Measurements from ENCODE around the gene RAB3A. TPM values are rescaled to one million over a fixed set of nuclear protein-coding genes. Genes with fewer than 3 reads are reported as not detected.

Gene RAB3A
- total and polyA plus RNA-seq, 9 donors: 1.5 to 5.4 (median 3.7) TPM

- Histone ChIP-seq H3K36me3 (ENCODE audit: control insufficient read depth, insufficient read depth, low read length) (no peaks in the 10 kb centered on the region), H3K27me3 (ENCODE audit: control insufficient read depth, insufficient read depth, low read length) (peaks cover 6% of the 10 kb centered on the region), H3K4me1 (ENCODE audit: control insufficient read depth, insufficient read depth, low read length) (no peaks in the 10 kb centered on the region), H3K27ac (ENCODE audit: low read length) (no peak overlapping the region), H3K9me3 (replicated peaks; ENCODE audit: control insufficient read depth, low read depth, low read length) (no peaks in the 10 kb centered on the region), H3K4me3 (ENCODE audit: low read length) (no peak overlapping the region)
- DNase-seq: no peak
- 43% methylated on average over 5 of the region's 6 CpGs for WGBS (ENCODE audit: insufficient coverage)
Observed at GRCh38 chr19:18185538-18185937, 18.3 kb downstream of the RAB3A start.

- no peak overlapping the region for H3K27ac ChIP-seq (ENCODE audit: low read length)
- no peak for DNase-seq
- H3K36me3 ChIP-seq (ENCODE audit: control insufficient read depth, insufficient read depth, low read length): no peaks in the 10 kb centered on the region
- no peak overlapping the region for H3K4me3 ChIP-seq (ENCODE audit: low read length)
- H3K27me3 ChIP-seq (ENCODE audit: control insufficient read depth, insufficient read depth, low read length): peaks cover 6% of the 10 kb centered on the region
- H3K9me3 ChIP-seq (replicated peaks; ENCODE audit: control insufficient read depth, low read depth, low read length): no peaks in the 10 kb centered on the region
- no peaks in the 10 kb centered on the region for H3K4me1 ChIP-seq (ENCODE audit: control insufficient read depth, insufficient read depth, low read length)
Observed at GRCh38 chr19:18183529-18183928, 20.3 kb downstream of the RAB3A start.

- no peak for DNase-seq
- H3K36me3 ChIP-seq (ENCODE audit: control insufficient read depth, insufficient read depth, low read length): no peaks in the 10 kb centered on the region
- H3K9me3 ChIP-seq (replicated peaks; ENCODE audit: control insufficient read depth, low read depth, low read length): no peaks in the 10 kb centered on the region
- no peak overlapping the region for H3K4me3 ChIP-seq (ENCODE audit: low read length)
- peaks cover 21% of the 10 kb centered on the region for H3K27me3 ChIP-seq (ENCODE audit: control insufficient read depth, insufficient read depth, low read length)
- H3K4me1 ChIP-seq (ENCODE audit: control insufficient read depth, insufficient read depth, low read length): no peaks in the 10 kb centered on the region
- no peak overlapping the region for H3K27ac ChIP-seq (ENCODE audit: low read length)
- no CpG with 5 or more reads among the region's 5 CpGs for WGBS (ENCODE audit: insufficient coverage)
Observed at GRCh38 chr19:18179957-18180356, 23.9 kb downstream of the RAB3A start.

GRCh38 chr19:18176367-18177310 is 27.2 kb downstream of the RAB3A start:
- H3K4me1 ChIP-seq (ENCODE audit: control insufficient read depth, insufficient read depth, low read length): peaks cover 15% of the 10 kb centered on the region
- H3K36me3 ChIP-seq (ENCODE audit: control insufficient read depth, insufficient read depth, low read length): peaks cover 2% of the 10 kb centered on the region
- H3K27me3 ChIP-seq (ENCODE audit: control insufficient read depth, insufficient read depth, low read length): peaks cover 28% of the 10 kb centered on the region
- no peak overlapping the region for H3K4me3 ChIP-seq (ENCODE audit: low read length)
- 84% methylated on average over 9 of the region's 19 CpGs for WGBS (ENCODE audit: insufficient coverage)
- H3K9me3 ChIP-seq (replicated peaks; ENCODE audit: control insufficient read depth, low read depth, low read length): no peaks in the 10 kb centered on the region
- no peak for DNase-seq
- H3K27ac ChIP-seq (ENCODE audit: low read length): no peak overlapping the region

- 84% methylated on average over 11 of the region's 11 CpGs for WGBS (ENCODE audit: insufficient coverage)
- no peak for DNase-seq
- Histone ChIP-seq H3K36me3 (ENCODE audit: control insufficient read depth, insufficient read depth, low read length) (peaks cover 8% of the 10 kb centered on the region), H3K4me3 (ENCODE audit: low read length) (no peak overlapping the region), H3K9me3 (replicated peaks; ENCODE audit: control insufficient read depth, low read depth, low read length) (no peaks in the 10 kb centered on the region), H3K27ac (ENCODE audit: low read length) (no peak overlapping the region), H3K27me3 (ENCODE audit: control insufficient read depth, insufficient read depth, low read length) (peaks cover 28% of the 10 kb centered on the region), H3K4me1 (ENCODE audit: control insufficient read depth, insufficient read depth, low read length) (peaks cover 15% of the 10 kb centered on the region)
Observed at GRCh38 chr19:18174983-18175382, 28.9 kb downstream of the RAB3A start.

- DNase-seq: peak; percentile 65
- WGBS (ENCODE audit: insufficient coverage): under 1% methylated on average over 46 of the region's 47 CpGs
- Histone ChIP-seq H3K27me3 (ENCODE audit: control insufficient read depth, insufficient read depth, low read length) (peaks cover 28% of the 10 kb centered on the region), H3K4me1 (ENCODE audit: control insufficient read depth, insufficient read depth, low read length) (peaks cover 15% of the 10 kb centered on the region), H3K9me3 (replicated peaks; ENCODE audit: control insufficient read depth, low read depth, low read length) (no peaks in the 10 kb centered on the region), H3K27ac (ENCODE audit: low read length) (peak within 1 kb of the TSS; percentile 37), H3K36me3 (ENCODE audit: control insufficient read depth, insufficient read depth, low read length) (peaks cover 19% of the 10 kb centered on the region), H3K4me3 (ENCODE audit: low read length) (peak within 1 kb of the TSS; percentile 58)
Observed at GRCh38 chr19:18173572-18174288, 30.1 kb downstream of the RAB3A start, which contains the start of gene IFI30. Gene IFI30, plus strand, starts transcription at chr19:18173813. Its CDS starts 29 bp downstream, at chr19:18173842.

GRCh38 chr19:18173054-18173571 is 30.7 kb downstream of the RAB3A start:
- Histone ChIP-seq H3K9me3 (replicated peaks; ENCODE audit: control insufficient read depth, low read depth, low read length) (no peaks in the 10 kb centered on the region), H3K27me3 (ENCODE audit: control insufficient read depth, insufficient read depth, low read length) (peaks cover 28% of the 10 kb centered on the region), H3K27ac (ENCODE audit: low read length) (peak overlapping the region; percentile 37), H3K4me3 (ENCODE audit: low read length) (no peak overlapping the region), H3K4me1 (ENCODE audit: control insufficient read depth, insufficient read depth, low read length) (peaks cover 15% of the 10 kb centered on the region), H3K36me3 (ENCODE audit: control insufficient read depth, insufficient read depth, low read length) (peaks cover 25% of the 10 kb centered on the region)
- WGBS (ENCODE audit: insufficient coverage): 39% methylated on average over 13 of the region's 18 CpGs
- peak; percentile 62 for DNase-seq

- WGBS (ENCODE audit: insufficient coverage): 65% methylated on average over 2 of the region's 7 CpGs
- H3K27me3 ChIP-seq (ENCODE audit: control insufficient read depth, insufficient read depth, low read length): peaks cover 27% of the 10 kb centered on the region
- H3K4me1 ChIP-seq (ENCODE audit: control insufficient read depth, insufficient read depth, low read length): peaks cover 15% of the 10 kb centered on the region
- no peak overlapping the region for H3K27ac ChIP-seq (ENCODE audit: low read length)
- no peak for DNase-seq
- H3K4me3 ChIP-seq (ENCODE audit: low read length): no peak overlapping the region
- H3K36me3 ChIP-seq (ENCODE audit: control insufficient read depth, insufficient read depth, low read length): peaks cover 31% of the 10 kb centered on the region
- H3K9me3 ChIP-seq (replicated peaks; ENCODE audit: control insufficient read depth, low read depth, low read length): no peaks in the 10 kb centered on the region
Observed at GRCh38 chr19:18172331-18173053, 31.4 kb downstream of the RAB3A start.

GRCh38 chr19:18171605-18172327 is 32.1 kb downstream of the RAB3A start:
- H3K4me3 ChIP-seq (ENCODE audit: low read length): no peak overlapping the region
- H3K36me3 ChIP-seq (ENCODE audit: control insufficient read depth, insufficient read depth, low read length): peaks cover 38% of the 10 kb centered on the region
- WGBS (ENCODE audit: insufficient coverage): 81% methylated on average over 7 of the region's 8 CpGs
- H3K27me3 ChIP-seq (ENCODE audit: control insufficient read depth, insufficient read depth, low read length): peaks cover 25% of the 10 kb centered on the region
- H3K27ac ChIP-seq (ENCODE audit: low read length): no peak overlapping the region
- H3K4me1 ChIP-seq (ENCODE audit: control insufficient read depth, insufficient read depth, low read length): peaks cover 15% of the 10 kb centered on the region
- no peaks in the 10 kb centered on the region for H3K9me3 ChIP-seq (replicated peaks; ENCODE audit: control insufficient read depth, low read depth, low read length)
- DNase-seq: no peak

Data from muscle of leg (tissue), 11 donors.